Measurements from ENCODE around the gene LSM11.

Gene LSM11

GRCh38 chr5:157778121-157778805 lies 34.8 kb downstream of the LSM11 start:
- Mint-ChIP-seq H3K4me1 (ENCODE audit: low read depth) (no peaks in the 10 kb centered on the region), H3K36me3 (no peaks in the 10 kb centered on the region), H3K4me3 (no peak overlapping the region)

GRCh38 chr5:157779221-157779620 lies 35.7 kb downstream of the LSM11 start:
- no peaks in the 10 kb centered on the region for H3K27me3 Mint-ChIP-seq
- H3K4me1 Mint-ChIP-seq (ENCODE audit: low read depth): no peaks in the 10 kb centered on the region

More at GRCh38 chr5:157778121-157778805, 34.8 kb downstream of the LSM11 start:
- no peak overlapping the region for H3K27ac Mint-ChIP-seq
- peaks cover 3% of the 10 kb centered on the region for H3K27me3 Mint-ChIP-seq
- H3K9me3 Mint-ChIP-seq (ENCODE audit: low read depth): no peaks in the 10 kb centered on the region

GRCh38 chr5:157785801-157786200 lies 42.3 kb downstream of the LSM11 start:
- no peaks in the 10 kb centered on the region for H3K4me1 Mint-ChIP-seq (ENCODE audit: low read depth)
- H3K4me3 Mint-ChIP-seq: no peak overlapping the region
- no peaks in the 10 kb centered on the region for H3K9me3 Mint-ChIP-seq (ENCODE audit: low read depth)
- no peaks in the 10 kb centered on the region for H3K27me3 Mint-ChIP-seq
- no peak overlapping the region for H3K27ac Mint-ChIP-seq
- H3K36me3 Mint-ChIP-seq: peaks cover 7% of the 10 kb centered on the region

More at GRCh38 chr5:157779221-157779620, 35.7 kb downstream of the LSM11 start:
- Mint-ChIP-seq H3K27ac (no peak overlapping the region), H3K36me3 (no peaks in the 10 kb centered on the region), H3K9me3 (ENCODE audit: low read depth) (no peaks in the 10 kb centered on the region), H3K4me3 (no peak overlapping the region)

GRCh38 chr5:157793301-157793700 lies 49.8 kb downstream of the LSM11 start:
- Mint-ChIP-seq H3K4me1 (ENCODE audit: low read depth) (peaks cover 4% of the 10 kb centered on the region), H3K27me3 (no peaks in the 10 kb centered on the region), H3K27ac (peak overlapping the region; percentile 58), H3K36me3 (peaks cover 4% of the 10 kb centered on the region), H3K4me3 (no peak overlapping the region), H3K9me3 (ENCODE audit: low read depth) (no peaks in the 10 kb centered on the region)

- Mint-ChIP-seq H3K27ac (no peak overlapping the region), H3K4me3 (no peak overlapping the region)
Observed at GRCh38 chr5:157799578-157799977, 56.1 kb downstream of the LSM11 start.

GRCh38 chr5:157800137-157800536 lies 56.6 kb downstream of the LSM11 start:
- Mint-ChIP-seq H3K27me3 (no peaks in the 10 kb centered on the region), H3K9me3 (ENCODE audit: low read depth) (no peaks in the 10 kb centered on the region), H3K36me3 (peaks cover 12% of the 10 kb centered on the region), H3K27ac (no peak overlapping the region), H3K4me1 (ENCODE audit: low read depth) (no peaks in the 10 kb centered on the region), H3K4me3 (no peak overlapping the region)

More at GRCh38 chr5:157799578-157799977, 56.1 kb downstream of the LSM11 start:
- Mint-ChIP-seq H3K9me3 (ENCODE audit: low read depth) (no peaks in the 10 kb centered on the region), H3K36me3 (peaks cover 12% of the 10 kb centered on the region), H3K4me1 (ENCODE audit: low read depth) (no peaks in the 10 kb centered on the region), H3K27me3 (no peaks in the 10 kb centered on the region)

GRCh38 chr5:157802736-157803135 lies 59.2 kb downstream of the LSM11 start:
- Mint-ChIP-seq H3K4me1 (ENCODE audit: low read depth) (no peaks in the 10 kb centered on the region), H3K27ac (no peak overlapping the region), H3K27me3 (no peaks in the 10 kb centered on the region), H3K9me3 (ENCODE audit: low read depth) (no peaks in the 10 kb centered on the region), H3K36me3 (peaks cover 18% of the 10 kb centered on the region), H3K4me3 (no peak overlapping the region)

GRCh38 chr5:157808043-157808442 lies 64.5 kb downstream of the LSM11 start:
- no peaks in the 10 kb centered on the region for H3K27me3 Mint-ChIP-seq
- H3K36me3 Mint-ChIP-seq: peaks cover 9% of the 10 kb centered on the region
- no peaks in the 10 kb centered on the region for H3K9me3 Mint-ChIP-seq (ENCODE audit: low read depth)

More at GRCh38 chr5:157808043-157808442, 64.5 kb downstream of the LSM11 start:
- H3K4me3 Mint-ChIP-seq: no peak overlapping the region
- no peaks in the 10 kb centered on the region for H3K4me1 Mint-ChIP-seq (ENCODE audit: low read depth)
- H3K27ac Mint-ChIP-seq: no peak overlapping the region
